SK-N-SH (cell line): ENCODE results near the gene NUAK2.

ENCODE experiments used
- CTCF ChIP-seq: fragments of 200-600 bp; sonication (generic); IDR thresholded peaks from 2 replicates; pipeline ENCODE4 v1.6.1; 2017; ENCODE audit warnings: antibody characterized with exemption, mild to moderate bottlenecking, moderate library complexity
- EZH2phosphoT487 ChIP-seq: fragments of 200-600 bp; sonication (generic); IDR thresholded peaks from 2 replicates; pipeline ENCODE4 v1.6.1; 2017; ENCODE audit warnings: low read depth, mixed run types, mild to moderate bottlenecking, antibody characterized with exemption, moderate library complexity, borderline replicate concordance
- FOXJ3 ChIP-seq: sonication (generic); formaldehyde crosslinking; IDR thresholded peaks from 2 replicates; pipeline ENCODE4 v1.5.1; 2020; ENCODE audit warnings: mild to moderate bottlenecking, missing genetic modification reagents
- RAD21 ChIP-seq: IDR thresholded peaks from 2 replicates; pipeline ENCODE4 v1.6.1; 2012; ENCODE audit warnings: mild to moderate bottlenecking, low read length

DNA sequence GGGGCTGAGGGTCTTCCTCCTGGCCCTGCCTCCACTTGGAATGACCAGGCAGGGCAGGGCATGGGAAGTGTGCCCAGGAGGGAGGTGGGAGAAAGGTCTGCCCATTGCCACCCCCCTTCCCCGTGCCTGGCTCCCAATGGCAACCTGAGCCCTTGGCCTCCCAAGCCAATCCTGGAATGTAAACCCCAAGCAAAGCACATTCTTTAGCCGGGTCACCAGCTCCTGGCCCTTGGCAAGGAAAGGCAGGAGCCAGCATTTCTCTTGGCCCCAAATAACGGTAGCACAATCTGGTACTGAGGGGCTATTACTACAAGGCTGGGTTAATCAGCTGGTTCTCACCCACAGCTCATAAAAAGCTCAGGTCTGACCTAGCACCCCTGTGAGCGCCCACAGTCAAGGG is 6.9 kb upstream of the NUAK2 start:
- TF ChIP-seq CTCF (no peak), RAD21 (no peak), EZH2phosphoT487 (no peak), FOXJ3 (CRISPR knock-in tag) (no peak)
